GM12875 (cell line): ENCODE data around the gene SEPTIN12.

Source experiments
- H3K4me3 ChIP-seq: one replicate; pipeline ENCODE4 v1.5.1; 2011; ENCODE audit warnings: low read depth, low read length, control low read depth
- TF ChIP-seq, protein P1 (sequence below): IDR thresholded peaks from 2 replicates; pipeline ENCODE4 v1.5.1; 2011; ENCODE audit warnings: low read depth, mild to moderate bottlenecking, control low read depth, inconsistent platforms, low read length, moderate library complexity, borderline replicate concordance; ENCODE audit not compliant: insufficient read depth

The SEPTIN12 gene

DNA sequence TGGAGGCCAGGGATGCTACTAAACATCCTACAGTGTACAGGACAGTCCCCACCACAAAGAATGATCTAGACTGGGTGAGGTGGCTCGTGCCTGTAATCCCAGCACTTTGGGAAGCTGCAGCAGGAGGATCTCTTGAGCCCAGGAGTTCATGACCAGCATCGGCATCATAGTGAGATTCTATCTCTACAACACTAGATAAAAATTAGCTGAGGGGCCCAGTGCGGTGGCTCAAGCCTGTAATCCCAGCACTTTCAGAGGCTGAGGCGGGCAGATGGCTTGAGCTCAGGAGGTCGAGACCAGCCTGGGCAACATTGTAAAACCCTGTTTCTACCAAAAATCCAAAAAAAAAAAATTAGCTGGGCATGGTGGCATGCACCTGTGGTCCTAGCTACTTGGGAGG is 15.8 kb downstream of the SEPTIN12 start:
- no peak overlapping the region for H3K4me3 ChIP-seq
- TF ChIP-seq, protein P1, sequence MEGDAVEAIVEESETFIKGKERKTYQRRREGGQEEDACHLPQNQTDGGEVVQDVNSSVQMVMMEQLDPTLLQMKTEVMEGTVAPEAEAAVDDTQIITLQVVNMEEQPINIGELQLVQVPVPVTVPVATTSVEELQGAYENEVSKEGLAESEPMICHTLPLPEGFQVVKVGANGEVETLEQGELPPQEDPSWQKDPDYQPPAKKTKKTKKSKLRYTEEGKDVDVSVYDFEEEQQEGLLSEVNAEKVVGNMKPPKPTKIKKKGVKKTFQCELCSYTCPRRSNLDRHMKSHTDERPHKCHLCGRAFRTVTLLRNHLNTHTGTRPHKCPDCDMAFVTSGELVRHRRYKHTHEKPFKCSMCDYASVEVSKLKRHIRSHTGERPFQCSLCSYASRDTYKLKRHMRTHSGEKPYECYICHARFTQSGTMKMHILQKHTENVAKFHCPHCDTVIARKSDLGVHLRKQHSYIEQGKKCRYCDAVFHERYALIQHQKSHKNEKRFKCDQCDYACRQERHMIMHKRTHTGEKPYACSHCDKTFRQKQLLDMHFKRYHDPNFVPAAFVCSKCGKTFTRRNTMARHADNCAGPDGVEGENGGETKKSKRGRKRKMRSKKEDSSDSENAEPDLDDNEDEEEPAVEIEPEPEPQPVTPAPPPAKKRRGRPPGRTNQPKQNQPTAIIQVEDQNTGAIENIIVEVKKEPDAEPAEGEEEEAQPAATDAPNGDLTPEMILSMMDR: no peak

DNA sequence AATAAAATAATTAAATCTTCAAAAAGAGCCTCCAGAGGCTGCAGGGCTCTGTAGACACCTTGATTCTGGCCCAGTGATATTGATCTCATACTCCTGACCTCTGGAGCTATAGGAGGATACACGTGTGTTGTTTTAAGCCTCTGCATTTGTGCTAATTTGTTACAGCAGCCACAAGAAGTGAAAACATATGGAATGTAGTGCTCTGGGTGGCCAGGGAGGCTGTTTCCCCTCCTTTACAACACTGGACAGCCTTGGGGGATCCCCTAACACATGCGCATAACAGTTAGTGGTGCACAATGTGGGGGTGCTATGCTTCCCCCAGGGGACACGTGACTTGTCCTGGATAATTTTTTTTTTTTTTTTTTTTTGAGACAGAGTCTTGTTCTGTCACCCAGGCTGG is 16.5 kb downstream of the SEPTIN12 start:
- H3K4me3 ChIP-seq: no peak overlapping the region
- TF ChIP-seq, protein P1: no peak

DNA sequence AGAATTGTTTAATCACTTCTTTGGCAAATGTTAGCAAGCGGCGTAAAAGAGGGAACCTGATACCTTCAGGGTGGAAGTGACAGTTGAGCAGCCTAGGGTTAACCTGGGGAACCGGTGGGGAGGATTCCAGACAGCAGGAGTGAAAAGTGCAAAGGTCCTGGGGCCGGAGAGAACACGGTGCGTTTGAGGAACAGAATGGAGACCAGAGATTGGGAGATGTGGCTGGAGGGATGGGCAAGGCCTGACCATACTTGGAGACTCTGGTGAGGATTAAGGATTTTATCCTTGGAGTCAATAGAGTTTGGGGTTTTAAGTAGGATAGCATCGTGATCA is 18.9 kb downstream of the SEPTIN12 start:
- H3K4me3 ChIP-seq: no peak overlapping the region

DNA sequence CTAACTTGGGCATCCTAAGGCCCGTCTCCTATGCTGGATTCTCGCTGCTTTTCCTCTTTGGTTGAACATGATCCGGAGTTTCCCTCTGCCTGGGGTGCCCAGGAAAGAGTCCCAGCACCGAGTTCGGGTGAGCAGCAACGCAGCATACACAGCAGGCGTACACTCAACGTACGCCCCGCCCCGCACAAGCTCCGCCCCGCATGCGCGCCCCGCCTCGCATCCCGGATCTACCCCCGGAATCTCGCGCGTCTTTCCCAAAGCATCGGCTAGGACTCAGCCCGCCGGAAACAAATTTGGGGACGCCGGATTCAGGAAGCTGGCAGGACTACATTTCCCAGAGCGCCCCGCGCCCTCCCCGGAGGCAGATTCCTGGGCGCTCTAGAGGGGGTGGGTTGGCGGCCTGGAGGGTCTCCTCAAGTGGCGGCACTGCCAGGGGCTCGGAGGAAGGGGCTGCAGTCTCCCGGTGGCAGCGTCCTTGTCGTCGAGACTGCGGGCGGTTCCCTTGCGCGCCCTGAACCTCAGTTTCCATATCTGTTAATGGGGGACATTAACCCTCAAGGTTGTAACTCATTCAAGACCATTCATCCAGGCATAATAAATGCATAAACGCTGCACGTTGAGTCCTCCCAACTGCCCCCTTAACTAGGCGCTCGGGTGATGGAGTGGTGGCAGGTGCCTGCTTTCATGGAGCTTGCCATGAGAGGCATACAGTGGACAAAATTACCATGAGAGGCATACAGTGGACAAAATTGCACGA is 19.4 kb downstream of the SEPTIN12 start:
- TF ChIP-seq, protein P1: no peak
- H3K4me3 ChIP-seq: peak overlapping the region; percentile 59

More for the DNA sequence above, 18.9 kb downstream of the SEPTIN12 start:
- TF ChIP-seq, protein P1: no peak

DNA sequence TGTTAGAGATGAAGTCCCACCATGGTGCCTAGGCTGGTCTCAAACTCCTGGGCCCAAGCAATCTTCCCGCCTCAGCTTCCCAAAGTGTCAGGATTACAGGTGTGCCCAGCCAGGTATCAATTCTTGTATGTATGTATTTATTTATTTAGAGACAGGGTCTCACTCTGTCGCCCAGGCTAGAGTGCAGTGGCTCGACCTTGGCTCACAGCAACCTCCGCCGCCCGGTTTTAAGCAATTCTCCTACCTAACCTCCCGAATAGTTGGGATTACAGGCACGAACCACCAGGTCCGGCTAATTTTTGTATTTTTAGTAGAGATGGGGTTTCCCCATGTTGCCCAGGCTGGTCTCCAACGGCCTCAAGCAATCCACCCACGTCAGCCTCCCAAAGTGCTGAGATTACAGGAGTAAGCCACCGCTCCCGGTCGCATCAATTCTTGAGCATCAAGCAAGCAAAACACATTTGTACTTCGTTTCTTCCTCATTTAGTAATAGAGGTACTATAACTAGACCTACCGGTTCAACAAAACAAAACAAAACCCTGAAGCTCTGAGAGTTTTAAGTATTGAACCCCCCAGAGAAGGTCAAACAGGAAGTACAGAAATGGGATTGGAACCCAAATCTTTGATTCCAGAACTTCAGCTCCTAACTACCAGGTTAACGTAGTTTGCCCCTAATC is 20.1 kb downstream of the SEPTIN12 start:
- TF ChIP-seq, protein P1: no peak
- H3K4me3 ChIP-seq: peak overlapping the region; percentile 59

DNA sequence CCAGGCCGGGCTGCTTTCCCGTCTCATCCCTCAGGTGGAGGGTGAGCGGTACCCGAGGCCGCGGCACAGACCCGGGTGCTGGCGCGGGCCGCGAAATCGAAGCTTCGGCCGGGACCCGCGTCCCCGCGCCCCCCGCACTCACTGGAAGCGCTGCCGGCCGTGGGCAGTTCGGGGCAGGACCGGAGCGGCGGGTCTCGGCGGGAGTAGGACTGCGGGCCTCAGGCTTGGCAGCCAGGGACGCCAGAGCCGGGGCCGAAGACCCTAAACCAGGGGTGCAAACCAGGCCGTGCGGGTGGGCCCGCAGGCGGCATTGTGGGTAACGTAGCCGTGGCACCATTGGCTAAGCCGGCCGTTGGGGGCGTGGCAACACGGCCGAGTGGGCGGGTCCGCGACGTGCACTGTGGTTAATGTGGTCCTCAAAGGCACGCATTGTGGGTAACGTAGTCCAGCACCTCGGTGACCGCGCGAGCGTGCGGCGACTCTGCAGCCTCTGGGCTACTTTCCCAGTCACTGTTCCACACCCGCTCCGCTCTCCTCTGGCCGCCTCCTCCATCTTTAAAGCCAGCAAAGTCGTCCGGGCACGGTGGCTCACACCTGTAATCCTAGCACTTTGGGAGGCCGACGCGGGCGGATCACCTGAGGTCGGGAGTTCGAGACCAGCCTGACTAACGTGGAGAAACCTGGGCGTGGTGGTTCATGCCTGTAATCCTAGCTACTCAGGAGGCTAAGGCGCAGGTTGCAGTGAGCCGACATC is 21.1 kb downstream of the SEPTIN12 start, which contains the start of gene ZNF500:
Gene ZNF500, minus strand, starts transcription at position 288 of the 754 bp plus-strand sequence. CDS start 1,184 bp downstream, outside the sequence.
- TF ChIP-seq, protein P1: no peak
- H3K4me3 ChIP-seq: peak within 1 kb of the TSS; percentile 94
